ENCODE data around the gene ACTMAP. TPM values are rescaled to one million over a fixed set of nuclear protein-coding genes. Genes with fewer than 3 reads are reported as not detected.

Gene ACTMAP
- total and polyA plus RNA-seq, 4 donors = 0.88 to 6.1 (median 3.7) TPM

DNA sequence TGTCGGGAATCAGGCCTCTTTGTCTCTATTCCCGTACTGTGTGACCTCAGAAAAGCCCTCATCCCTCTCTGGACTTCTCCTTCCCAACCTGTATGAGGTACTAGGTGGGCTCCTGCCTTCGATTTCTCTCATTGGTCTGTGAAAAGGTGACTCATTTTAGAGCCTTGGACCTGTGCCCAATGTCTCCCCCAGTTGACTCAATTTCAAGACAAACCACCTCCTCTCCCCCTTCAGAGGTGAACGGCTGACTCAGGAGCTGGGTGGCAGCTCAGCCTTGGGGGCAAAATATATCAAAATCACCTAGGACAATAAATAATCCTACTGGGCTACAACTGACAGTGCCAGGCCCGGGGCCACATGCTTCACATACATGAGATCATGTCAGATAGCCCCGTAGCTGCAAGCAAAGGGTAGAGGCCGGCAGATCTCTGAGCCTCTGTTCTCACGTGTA, 34.2 kb downstream of the ACTMAP start:
- intact Hi-C loops (cut with DNase I) = loop anchor here in 1 of 2 donors (1.0 to 5.0 kb wide), 4 partner anchors 26 to 81 kb away; partner anchors contain the start of genes ACTMAP, EGLN2, NUMBL and SNRPA
- ATAC-seq (ENCODE audit: low FRiP score) = no peak
- no peaks in the 10 kb centered on the region for H3K36me3 ChIP-seq (ENCODE audit: control insufficient read depth in 1 of 2, insufficient read depth in 2 of 2, low read length in 1 of 2)
- WGBS, 2 donors = 0 to 1% methylated on average over 8 of the region's 8 CpGs
- no peaks in the 10 kb centered on the region for H3K4me1 ChIP-seq (ENCODE audit: control insufficient read depth in 1 of 2, insufficient read depth in 2 of 2, low read length in 2 of 2)
- H3K27ac ChIP-seq (ENCODE audit: low read depth in 1 of 2, low read length in 2 of 2) = peak overlapping the region; percentile 96 to 98
- DNase-seq = peak in 1 of 2 donors; percentile 83
- no peaks in the 10 kb centered on the region for H3K27me3 ChIP-seq (ENCODE audit: control insufficient read depth in 1 of 2, insufficient read depth in 2 of 2, low read length in 1 of 2)
- H3K4me3 ChIP-seq (ENCODE audit: low read length in 2 of 2) = peak overlapping the region; percentile 15 to 84
- no peaks in the 10 kb centered on the region for H3K9me3 ChIP-seq (ENCODE audit: control insufficient read depth, low read length)

DNA sequence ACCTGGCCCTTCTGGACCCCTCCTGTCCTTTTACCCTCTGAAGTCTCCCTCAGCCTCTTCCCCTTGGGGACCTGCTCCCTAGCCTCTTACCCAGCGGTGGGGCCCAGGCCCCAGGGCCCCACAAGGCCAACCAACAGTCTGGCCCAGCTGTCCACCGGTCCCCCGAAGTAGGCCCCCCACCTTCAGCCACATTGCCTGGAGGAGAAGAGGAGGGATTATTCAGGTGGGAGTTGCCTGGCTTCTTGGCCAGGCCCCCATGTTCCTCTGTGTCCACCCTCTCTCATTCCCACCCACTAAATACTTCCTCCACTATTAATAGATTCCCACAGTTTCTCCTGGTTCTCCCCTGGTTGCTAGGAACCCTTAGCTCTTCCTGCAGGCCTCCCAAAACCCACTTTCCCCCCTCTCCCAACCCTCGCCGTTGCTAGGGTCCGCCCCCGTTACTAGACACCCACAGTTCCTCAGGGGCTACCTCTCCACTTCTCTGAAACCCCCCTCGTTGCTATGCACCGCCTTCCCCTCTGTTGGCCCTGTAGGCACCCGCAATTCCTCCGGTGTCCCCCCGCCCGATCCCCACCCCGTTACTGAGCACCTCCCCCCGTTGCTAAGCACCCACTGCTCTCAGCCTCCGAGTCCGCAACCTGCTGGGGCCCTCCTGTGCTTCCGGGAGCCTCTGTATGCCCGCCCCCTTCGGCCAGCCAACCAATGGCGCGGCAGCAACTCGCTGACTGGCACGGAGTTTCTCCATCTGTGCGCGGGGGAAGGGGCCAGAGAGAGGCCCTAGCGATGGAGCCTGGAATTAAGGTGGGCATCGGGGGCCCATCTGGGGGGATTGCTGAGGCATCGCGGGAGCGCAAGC, 35.6 kb downstream of the ACTMAP start:
- Histone ChIP-seq H3K9me3 (ENCODE audit: control insufficient read depth, low read length) (no peaks in the 10 kb centered on the region), H3K27me3 (ENCODE audit: control insufficient read depth in 1 of 2, insufficient read depth in 2 of 2, low read length in 1 of 2) (no peaks in the 10 kb centered on the region), H3K4me1 (ENCODE audit: control insufficient read depth in 1 of 2, insufficient read depth in 2 of 2, low read length in 2 of 2) (no peaks in the 10 kb centered on the region), H3K27ac (ENCODE audit: low read depth in 1 of 2, low read length in 2 of 2) (peak overlapping the region; percentile 6 to 92), H3K4me3 (ENCODE audit: low read length in 2 of 2) (peak overlapping the region; percentile 16 to 39), H3K36me3 (ENCODE audit: control insufficient read depth in 1 of 2, insufficient read depth in 2 of 2, low read length in 1 of 2) (peaks cover 0 to 2% of the 10 kb centered on the region in 2 donors)
- DNase-seq (peak; percentile 96 to 97), ATAC-seq (ENCODE audit: low FRiP score) (peak; percentile 88)
- intact Hi-C loops (cut with DNase I) = loop anchor here in 1 of 2 donors (5.0 kb wide), 1 partner anchor 83 kb away; the partner anchor contains the start of gene EGLN2
- 2% methylated on average over 31 of the region's 31 CpGs for WGBS, 2 donors

GRCh38 chr19:40713939-40714338, 36.3 kb downstream of the ACTMAP start:
- Histone ChIP-seq H3K27me3 (ENCODE audit: control insufficient read depth in 1 of 2, insufficient read depth in 2 of 2, low read length in 1 of 2) (no peaks in the 10 kb centered on the region), H3K36me3 (ENCODE audit: control insufficient read depth in 1 of 2, insufficient read depth in 2 of 2, low read length in 1 of 2) (peaks cover 2 to 3% of the 10 kb centered on the region in 2 donors), H3K4me3 (ENCODE audit: low read length in 2 of 2) (no peak overlapping the region), H3K9me3 (ENCODE audit: control insufficient read depth, low read length) (no peaks in the 10 kb centered on the region), H3K4me1 (ENCODE audit: control insufficient read depth in 1 of 2, insufficient read depth in 2 of 2, low read length in 2 of 2) (no peaks in the 10 kb centered on the region), H3K27ac (ENCODE audit: low read depth in 1 of 2, low read length in 2 of 2) (no peak overlapping the region)
- 86 to 87% methylated on average over 11 of the region's 11 CpGs for WGBS, 2 donors
- DNase-seq = no peak
- ATAC-seq (ENCODE audit: low FRiP score) = no peak
- intact Hi-C loops (cut with DNase I) = no loop called here

DNA sequence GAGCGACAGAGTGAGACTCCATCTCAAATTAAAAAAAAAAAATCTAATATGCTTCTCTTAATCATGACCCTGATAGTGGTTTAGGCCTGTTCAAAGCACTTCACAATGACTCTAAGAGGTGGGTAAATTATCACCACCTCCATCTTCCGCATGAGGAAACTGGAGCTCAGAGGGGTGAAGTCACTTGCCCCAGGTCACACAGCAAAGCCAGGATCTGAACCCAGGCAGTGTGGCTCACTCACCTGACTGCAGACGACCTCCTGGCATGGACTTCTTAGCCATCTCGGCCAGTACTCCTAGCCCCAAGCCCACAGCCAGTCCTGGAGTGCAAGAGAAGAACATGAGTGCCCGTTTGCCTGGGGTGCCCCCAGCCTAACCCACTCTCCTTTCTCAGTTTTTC, 40.5 kb downstream of the ACTMAP start:
- no peaks in the 10 kb centered on the region for H3K27me3 ChIP-seq (ENCODE audit: control insufficient read depth in 1 of 2, insufficient read depth in 2 of 2, low read length in 1 of 2)
- H3K36me3 ChIP-seq (ENCODE audit: control insufficient read depth in 1 of 2, insufficient read depth in 2 of 2, low read length in 1 of 2) = peaks cover 3 to 5% of the 10 kb centered on the region in 2 donors
- H3K4me3 ChIP-seq (ENCODE audit: low read length in 2 of 2) = no peak overlapping the region
- H3K9me3 ChIP-seq (ENCODE audit: control insufficient read depth, low read length) = no peaks in the 10 kb centered on the region
- H3K4me1 ChIP-seq (ENCODE audit: control insufficient read depth in 1 of 2, insufficient read depth in 2 of 2, low read length in 2 of 2) = no peaks in the 10 kb centered on the region
- no peak for ATAC-seq (ENCODE audit: low FRiP score)
- intact Hi-C loops (cut with DNase I) = no loop called here
- no peak for DNase-seq
- H3K27ac ChIP-seq (ENCODE audit: low read depth in 1 of 2, low read length in 2 of 2) = no peak overlapping the region
- 90 to 93% methylated on average over 5 of the region's 5 CpGs for WGBS, 2 donors

- H3K36me3 ChIP-seq (ENCODE audit: control insufficient read depth in 1 of 2, insufficient read depth in 2 of 2, low read length in 1 of 2) = peaks cover 3 to 6% of the 10 kb centered on the region in 2 donors
- 95 to 96% methylated on average over 7 of the region's 7 CpGs for WGBS, 2 donors
- ATAC-seq (ENCODE audit: low FRiP score) (no peak), DNase-seq (no peak)
- H3K27ac ChIP-seq (ENCODE audit: low read depth in 1 of 2, low read length in 2 of 2) = no peak overlapping the region
- no peak overlapping the region for H3K4me3 ChIP-seq (ENCODE audit: low read length in 2 of 2)
- intact Hi-C loops (cut with DNase I) = no loop called here
- H3K27me3 ChIP-seq (ENCODE audit: control insufficient read depth in 1 of 2, insufficient read depth in 2 of 2, low read length in 1 of 2) = no peaks in the 10 kb centered on the region
- no peaks in the 10 kb centered on the region for H3K4me1 ChIP-seq (ENCODE audit: control insufficient read depth in 1 of 2, insufficient read depth in 2 of 2, low read length in 2 of 2)
- no peaks in the 10 kb centered on the region for H3K9me3 ChIP-seq (ENCODE audit: control insufficient read depth, low read length)
Observed at GRCh38 chr19:40707615-40708014, 42.7 kb downstream of the ACTMAP start.

DNA sequence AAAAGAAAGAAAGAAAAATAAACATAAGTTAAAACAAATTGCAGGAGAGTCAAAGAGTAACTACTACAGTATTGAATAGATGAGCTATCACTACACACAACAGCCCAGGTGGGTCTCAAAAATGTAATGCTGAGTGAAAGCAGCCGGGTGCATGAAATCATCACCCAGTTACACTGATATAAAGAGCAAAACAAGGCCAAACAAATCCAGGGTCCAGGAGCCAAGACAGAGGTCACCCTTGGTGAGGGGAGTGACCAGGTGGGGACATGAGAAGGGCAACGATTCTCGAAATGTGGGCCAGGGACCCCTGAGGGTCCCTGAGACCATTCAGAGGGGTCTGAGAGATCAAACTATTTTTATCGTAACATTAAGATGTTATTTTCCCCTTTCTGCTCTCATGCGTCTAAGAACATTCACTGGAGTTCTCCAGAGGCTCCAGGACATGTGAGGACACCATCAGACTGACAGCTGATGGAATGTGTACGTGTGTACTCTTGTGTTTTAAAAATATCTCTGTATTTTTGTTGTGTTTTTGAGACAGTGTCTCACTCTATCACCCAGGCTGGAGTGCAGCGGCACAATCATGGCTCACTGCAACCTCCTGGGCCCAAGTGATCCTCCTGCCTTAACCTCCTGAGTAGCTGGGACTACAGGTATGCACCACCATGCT, 44.2 kb downstream of the ACTMAP start:
- Histone ChIP-seq H3K9me3 (ENCODE audit: control insufficient read depth, low read length) (no peaks in the 10 kb centered on the region), H3K4me1 (ENCODE audit: control insufficient read depth in 1 of 2, insufficient read depth in 2 of 2, low read length in 2 of 2) (no peaks in the 10 kb centered on the region), H3K27ac (ENCODE audit: low read depth in 1 of 2, low read length in 2 of 2) (no peak overlapping the region), H3K27me3 (ENCODE audit: control insufficient read depth in 1 of 2, insufficient read depth in 2 of 2, low read length in 1 of 2) (no peaks in the 10 kb centered on the region), H3K36me3 (ENCODE audit: control insufficient read depth in 1 of 2, insufficient read depth in 2 of 2, low read length in 1 of 2) (peaks cover 3 to 10% of the 10 kb centered on the region in 2 donors), H3K4me3 (ENCODE audit: low read length in 2 of 2) (no peak overlapping the region)
- intact Hi-C loops (cut with DNase I) = no loop called here
- WGBS, 2 donors = 81 to 84% methylated on average over 7 of the region's 7 CpGs
- DNase-seq (no peak), ATAC-seq (ENCODE audit: low FRiP score) (no peak)

DNA sequence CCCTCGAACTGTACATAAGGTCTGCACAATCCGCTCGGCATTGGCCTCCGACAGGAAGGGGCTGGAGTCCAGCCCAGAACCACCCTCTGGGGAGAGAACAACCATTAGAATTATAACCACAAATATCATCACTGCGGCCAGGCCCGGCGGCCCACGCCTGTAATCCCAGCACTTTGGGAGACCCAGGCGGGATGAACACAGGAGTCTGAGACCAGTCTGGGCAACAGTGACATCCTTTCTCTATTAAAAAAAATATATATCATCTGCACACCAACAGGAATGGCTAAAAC, 45.0 kb downstream of the ACTMAP start:
- Histone ChIP-seq H3K4me1 (ENCODE audit: control insufficient read depth in 1 of 2, insufficient read depth in 2 of 2, low read length in 2 of 2) (no peaks in the 10 kb centered on the region), H3K9me3 (ENCODE audit: control insufficient read depth, low read length) (no peaks in the 10 kb centered on the region), H3K27ac (ENCODE audit: low read depth in 1 of 2, low read length in 2 of 2) (no peak overlapping the region), H3K4me3 (ENCODE audit: low read length in 2 of 2) (no peak overlapping the region), H3K36me3 (ENCODE audit: control insufficient read depth in 1 of 2, insufficient read depth in 2 of 2, low read length in 1 of 2) (peaks cover 3 to 10% of the 10 kb centered on the region in 2 donors), H3K27me3 (ENCODE audit: control insufficient read depth in 1 of 2, insufficient read depth in 2 of 2, low read length in 1 of 2) (no peaks in the 10 kb centered on the region)
- intact Hi-C loops (cut with DNase I) = no loop called here
- 90 to 91% methylated on average over 9 of the region's 9 CpGs for WGBS, 2 donors
- DNase-seq (peak in 1 of 2 donors; percentile 84), ATAC-seq (ENCODE audit: low FRiP score) (peak; percentile 43)

GRCh38 chr19:40704491-40705361, 45.6 kb downstream of the ACTMAP start:
- WGBS, 2 donors = 90 to 92% methylated on average over 18 of the region's 18 CpGs
- no peak for DNase-seq
- Histone ChIP-seq H3K4me3 (ENCODE audit: low read length in 2 of 2) (no peak overlapping the region), H3K9me3 (ENCODE audit: control insufficient read depth, low read length) (no peaks in the 10 kb centered on the region), H3K36me3 (ENCODE audit: control insufficient read depth in 1 of 2, insufficient read depth in 2 of 2, low read length in 1 of 2) (peaks cover 3 to 9% of the 10 kb centered on the region in 2 donors), H3K27me3 (ENCODE audit: control insufficient read depth in 1 of 2, insufficient read depth in 2 of 2, low read length in 1 of 2) (no peaks in the 10 kb centered on the region), H3K27ac (ENCODE audit: low read depth in 1 of 2, low read length in 2 of 2) (no peak overlapping the region), H3K4me1 (ENCODE audit: control insufficient read depth in 1 of 2, insufficient read depth in 2 of 2, low read length in 2 of 2) (no peaks in the 10 kb centered on the region)
- intact Hi-C loops (cut with DNase I) = no loop called here
- no peak for ATAC-seq (ENCODE audit: low FRiP score)

Measured in aorta (tissue), 5 donors.